ENCODE data around the gene JMJD1C.
"Not testable (repeated sequence)": the region's sequence is repeated elsewhere in the genome, so short reads cannot be mapped to it uniquely, and the experiment has no call there.

Gene JMJD1C

GRCh38 chr10:63286340-63286739 is 179.4 kb downstream of the JMJD1C start:
- DNase-seq = no peak

- DNase-seq = not testable (repeated sequence)
Measured at GRCh38 chr10:63283901-63284300, 181.9 kb downstream of the JMJD1C start.

- DNase-seq = no peak
Measured at GRCh38 chr10:63283093-63283492, 182.7 kb downstream of the JMJD1C start.

- DNase-seq = no peak
Measured at GRCh38 chr10:63281967-63282366, 183.8 kb downstream of the JMJD1C start.

- DNase-seq = no peak
Measured at GRCh38 chr10:63280386-63280785, 185.4 kb downstream of the JMJD1C start.

- DNase-seq = no peak
Measured at GRCh38 chr10:63275094-63275493, 190.7 kb downstream of the JMJD1C start.

GRCh38 chr10:63273577-63273976 is 192.2 kb downstream of the JMJD1C start:
- DNase-seq = no peak

- DNase-seq = peak; percentile 86
Measured at GRCh38 chr10:63268798-63269503, 196.8 kb downstream of the JMJD1C start.

- no peak for DNase-seq
Measured at GRCh38 chr10:63268149-63268797, 197.5 kb downstream of the JMJD1C start.

GRCh38 chr10:63267414-63268148 is 198.2 kb downstream of the JMJD1C start:
- no peak for DNase-seq

GRCh38 chr10:63266391-63267316 is 199.1 kb downstream of the JMJD1C start:
- no peak for DNase-seq

GRCh38 chr10:63265683-63266235 is 200.0 kb downstream of the JMJD1C start:
- no peak for DNase-seq

GRCh38 chr10:63265222-63265617 is 200.6 kb downstream of the JMJD1C start:
- peak; percentile 9 for DNase-seq

- DNase-seq = no peak
Measured at GRCh38 chr10:63264617-63265221, 201.1 kb downstream of the JMJD1C start.

- DNase-seq = no peak
Measured at GRCh38 chr10:63262430-63263073, 203.2 kb downstream of the JMJD1C start.

GRCh38 chr10:63261496-63261895 is 204.3 kb downstream of the JMJD1C start:
- no peak for DNase-seq

- no peak for DNase-seq
Measured at GRCh38 chr10:63260860-63261251, 204.9 kb downstream of the JMJD1C start.

- DNase-seq = no peak
Measured at GRCh38 chr10:63260103-63260859, 205.5 kb downstream of the JMJD1C start.

GRCh38 chr10:63258920-63259678 is 206.7 kb downstream of the JMJD1C start:
- no peak for DNase-seq

- no peak for DNase-seq
Measured at GRCh38 chr10:63257778-63258177, 208.0 kb downstream of the JMJD1C start.

Measured in NCI-H1417 treated with DMSO at 0.1 percent for 48 hours (cell line).